ENCODE measurements around the gene ASPSCR1. TPM values are rescaled to one million over a fixed set of nuclear protein-coding genes. Genes with fewer than 3 reads are reported as not detected.

ASPSCR1 gene
- total and polyA plus RNA-seq, 8 donors: 35.1 to 64.3 (median 44.4) TPM

- Histone ChIP-seq H3K4me1 (peaks cover 17 to 41% of the 10 kb centered on the region in 2 donors), H3K4me3 (peak overlapping the region in 1 of 2 donors; percentile 75), H3K27ac (no peak overlapping the region), H3K36me3 (peaks cover 0 to 68% of the 10 kb centered on the region in 2 donors), H3K9me3 (no peaks in the 10 kb centered on the region), H3K27me3 (no peaks in the 10 kb centered on the region)
- intact Hi-C loops (cut with DNase I): no loop called here
- ATAC-seq (no peak), DNase-seq (peak in 1 of 4 donors; percentile 68)
- no peak for TF ChIP-seq CTCF (IDR thresholded peaks at IDR 0.05)
Observed at GRCh38 chr17:82053556-82054263, 76.3 kb downstream of the ASPSCR1 start.

- Histone ChIP-seq H3K27me3 (no peaks in the 10 kb centered on the region), H3K9me3 (no peaks in the 10 kb centered on the region), H3K27ac (no peak overlapping the region), H3K4me1 (peaks cover 17 to 37% of the 10 kb centered on the region in 2 donors), H3K36me3 (peaks cover 0 to 68% of the 10 kb centered on the region in 2 donors), H3K4me3 (no peak overlapping the region)
- ATAC-seq: no peak
- peak in 1 of 4 donors; percentile 73 for DNase-seq
- TF ChIP-seq CTCF (IDR thresholded peaks at IDR 0.05): no peak
- intact Hi-C loops (cut with DNase I): no loop called here
Observed at GRCh38 chr17:82054351-82055022, 77.1 kb downstream of the ASPSCR1 start.

GRCh38 chr17:82055023-82055964, 77.9 kb downstream of the ASPSCR1 start:
- peaks cover 0 to 72% of the 10 kb centered on the region in 2 donors for H3K36me3 ChIP-seq
- intact Hi-C loops (cut with DNase I): no loop called here

GRCh38 chr17:82055965-82056728, 78.7 kb downstream of the ASPSCR1 start:
- H3K27me3 ChIP-seq: no peaks in the 10 kb centered on the region
- no peak for TF ChIP-seq CTCF (IDR thresholded peaks at IDR 0.05)
- peaks cover 9 to 21% of the 10 kb centered on the region in 2 donors for H3K4me1 ChIP-seq
- intact Hi-C loops (cut with DNase I): no loop called here
- H3K27ac ChIP-seq: no peak overlapping the region
- no peak overlapping the region for H3K4me3 ChIP-seq
- ATAC-seq (no peak), DNase-seq (peak in 1 of 4 donors; percentile 60)
- no peaks in the 10 kb centered on the region for H3K9me3 ChIP-seq
- H3K36me3 ChIP-seq: peaks cover 0 to 81% of the 10 kb centered on the region in 2 donors

More at GRCh38 chr17:82055023-82055964, 77.9 kb downstream of the ASPSCR1 start:
- ATAC-seq (no peak), DNase-seq (peak in 1 of 4 donors; percentile 56)
- Histone ChIP-seq H3K27me3 (no peaks in the 10 kb centered on the region), H3K4me3 (no peak overlapping the region), H3K27ac (no peak overlapping the region), H3K9me3 (no peaks in the 10 kb centered on the region), H3K4me1 (peaks cover 16 to 29% of the 10 kb centered on the region in 2 donors)
- TF ChIP-seq CTCF (IDR thresholded peaks at IDR 0.05): no peak
